ENCODE results near the gene IGF2R. TPM values are rescaled to one million over a fixed set of nuclear protein-coding genes. Genes with fewer than 3 reads are reported as not detected.

The IGF2R gene
- total and polyA plus RNA-seq, 8 donors, result 56.5 to 153 (median 60.4) TPM

DNA sequence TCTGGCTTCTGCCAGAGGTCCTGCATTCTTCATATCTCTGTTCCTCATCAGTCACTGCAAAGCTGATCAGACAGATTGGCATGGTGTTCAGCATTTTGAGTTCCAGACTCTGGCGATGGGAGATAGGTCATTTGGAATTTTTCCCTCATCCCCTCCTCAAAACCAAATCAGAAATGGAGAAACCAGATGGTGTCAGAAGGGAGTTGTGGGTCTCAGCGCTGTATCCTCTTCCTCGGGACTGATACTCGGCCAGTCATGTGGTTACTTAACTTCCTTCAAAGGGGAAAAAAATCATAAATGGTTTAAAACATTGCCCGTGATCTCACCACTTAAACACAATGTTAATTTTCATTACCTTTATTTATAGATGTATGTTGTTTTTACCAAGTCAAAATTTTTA lies 75.8 kb downstream of the IGF2R start:
- Histone ChIP-seq H3K36me3 (peaks cover 4 to 100% of the 10 kb centered on the region in 2 donors), H3K4me3 (no peak overlapping the region), H3K27ac (no peak overlapping the region), H3K4me1 (peaks cover 9 to 14% of the 10 kb centered on the region in 2 donors), H3K27me3 (no peaks in the 10 kb centered on the region), H3K9me3 (no peaks in the 10 kb centered on the region)
- TF ChIP-seq, protein P1, sequence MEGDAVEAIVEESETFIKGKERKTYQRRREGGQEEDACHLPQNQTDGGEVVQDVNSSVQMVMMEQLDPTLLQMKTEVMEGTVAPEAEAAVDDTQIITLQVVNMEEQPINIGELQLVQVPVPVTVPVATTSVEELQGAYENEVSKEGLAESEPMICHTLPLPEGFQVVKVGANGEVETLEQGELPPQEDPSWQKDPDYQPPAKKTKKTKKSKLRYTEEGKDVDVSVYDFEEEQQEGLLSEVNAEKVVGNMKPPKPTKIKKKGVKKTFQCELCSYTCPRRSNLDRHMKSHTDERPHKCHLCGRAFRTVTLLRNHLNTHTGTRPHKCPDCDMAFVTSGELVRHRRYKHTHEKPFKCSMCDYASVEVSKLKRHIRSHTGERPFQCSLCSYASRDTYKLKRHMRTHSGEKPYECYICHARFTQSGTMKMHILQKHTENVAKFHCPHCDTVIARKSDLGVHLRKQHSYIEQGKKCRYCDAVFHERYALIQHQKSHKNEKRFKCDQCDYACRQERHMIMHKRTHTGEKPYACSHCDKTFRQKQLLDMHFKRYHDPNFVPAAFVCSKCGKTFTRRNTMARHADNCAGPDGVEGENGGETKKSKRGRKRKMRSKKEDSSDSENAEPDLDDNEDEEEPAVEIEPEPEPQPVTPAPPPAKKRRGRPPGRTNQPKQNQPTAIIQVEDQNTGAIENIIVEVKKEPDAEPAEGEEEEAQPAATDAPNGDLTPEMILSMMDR (IDR thresholded peaks at IDR 0.05), result no peak
- no peak for ATAC-seq
- intact Hi-C loops (cut with DNase I), result no loop called here
- no peak for DNase-seq

DNA sequence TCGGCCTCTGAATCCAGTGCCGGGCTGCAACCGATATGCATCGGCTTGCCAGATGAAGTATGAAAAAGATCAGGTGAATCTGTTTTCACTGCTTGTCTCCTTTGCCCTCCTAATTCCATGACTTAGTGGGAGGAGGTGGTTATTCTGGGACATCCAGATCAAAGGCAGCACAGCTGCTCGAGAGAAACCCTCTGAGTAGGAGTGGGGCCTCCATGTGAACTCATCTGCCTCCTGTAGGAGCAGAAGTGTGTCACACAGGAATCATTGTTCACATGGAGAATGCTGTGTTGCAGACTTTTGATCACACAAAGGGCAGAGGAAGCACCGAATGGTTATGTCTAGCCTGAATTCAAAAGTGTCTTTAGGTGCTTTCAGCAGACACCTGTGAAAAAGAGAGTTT lies 79.6 kb downstream of the IGF2R start:
- no peak overlapping the region for H3K27ac ChIP-seq
- H3K4me1 ChIP-seq, result peaks cover 0 to 2% of the 10 kb centered on the region in 2 donors
- H3K27me3 ChIP-seq, result no peaks in the 10 kb centered on the region
- no peak for DNase-seq
- H3K4me3 ChIP-seq, result no peak overlapping the region
- no peaks in the 10 kb centered on the region for H3K9me3 ChIP-seq
- intact Hi-C loops (cut with DNase I), result no loop called here
- ATAC-seq, result no peak
- TF ChIP-seq, protein P1 (IDR thresholded peaks at IDR 0.05), result no peak
- H3K36me3 ChIP-seq, result peaks cover 4 to 100% of the 10 kb centered on the region in 2 donors

DNA sequence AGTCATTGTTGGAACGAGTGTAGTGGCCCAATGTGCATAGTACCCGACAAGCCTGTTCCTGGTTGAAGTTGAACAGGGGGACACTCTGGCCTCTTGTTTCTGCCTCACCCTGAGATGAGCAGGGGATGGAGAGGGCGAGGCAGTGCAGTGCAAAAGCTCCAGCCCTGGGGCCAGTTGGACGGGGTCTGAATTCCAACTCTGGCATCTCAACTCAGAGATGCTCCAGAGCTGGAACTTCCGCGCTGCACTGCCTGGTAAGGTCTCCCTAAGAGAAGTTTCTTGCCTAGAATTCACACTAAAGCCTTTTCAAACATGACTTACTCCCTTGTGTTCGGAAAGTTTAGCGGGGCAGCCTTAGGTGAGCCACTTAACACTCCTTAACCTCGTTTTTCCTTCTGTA lies 80.5 kb downstream of the IGF2R start:
- DNase-seq (no peak), ATAC-seq (no peak)
- H3K4me3 ChIP-seq, result no peak overlapping the region
- no peaks in the 10 kb centered on the region for H3K9me3 ChIP-seq
- no peak overlapping the region for H3K27ac ChIP-seq
- H3K4me1 ChIP-seq, result no peaks in the 10 kb centered on the region
- H3K27me3 ChIP-seq, result no peaks in the 10 kb centered on the region
- TF ChIP-seq, protein P1 (IDR thresholded peaks at IDR 0.05), result no peak
- peaks cover 4 to 100% of the 10 kb centered on the region in 2 donors for H3K36me3 ChIP-seq
- intact Hi-C loops (cut with DNase I), result no loop called here

GRCh38 chr6:160050022-160050421 lies 81.1 kb downstream of the IGF2R start:
- intact Hi-C loops (cut with DNase I), result no loop called here
- H3K9me3 ChIP-seq, result no peaks in the 10 kb centered on the region
- TF ChIP-seq, protein P1 (IDR thresholded peaks at IDR 0.05), result no peak
- DNase-seq (no peak), ATAC-seq (no peak)
- peaks cover 4 to 100% of the 10 kb centered on the region in 2 donors for H3K36me3 ChIP-seq
- H3K27me3 ChIP-seq, result no peaks in the 10 kb centered on the region
- no peak overlapping the region for H3K4me3 ChIP-seq
- H3K4me1 ChIP-seq, result no peaks in the 10 kb centered on the region
- H3K27ac ChIP-seq, result no peak overlapping the region

DNA sequence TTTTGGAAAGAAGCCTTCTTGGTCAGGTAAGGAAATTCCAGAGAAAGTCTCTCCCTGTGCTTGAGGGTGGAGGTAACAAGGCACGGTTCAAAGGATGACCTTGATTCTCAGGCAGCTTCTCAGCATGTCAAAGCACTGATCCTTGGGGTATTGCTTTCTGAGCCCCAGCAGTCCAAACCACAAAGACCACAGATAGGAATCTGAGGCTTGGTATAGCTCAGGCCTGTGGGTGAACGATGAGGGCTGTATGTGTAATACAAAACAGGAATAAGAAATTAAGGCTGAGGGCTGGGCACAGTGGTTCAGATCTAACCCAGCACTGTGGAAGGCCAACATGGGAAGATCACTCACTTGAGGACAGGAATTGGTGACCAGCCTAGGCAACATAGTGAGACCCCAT lies 82.5 kb downstream of the IGF2R start:
- Histone ChIP-seq H3K9me3 (no peaks in the 10 kb centered on the region), H3K36me3 (peaks cover 4 to 100% of the 10 kb centered on the region in 2 donors), H3K4me1 (peaks cover 0 to 5% of the 10 kb centered on the region in 2 donors), H3K4me3 (no peak overlapping the region), H3K27me3 (no peaks in the 10 kb centered on the region), H3K27ac (no peak overlapping the region)
- TF ChIP-seq, protein P1 (IDR thresholded peaks at IDR 0.05), result no peak
- no peak for DNase-seq
- intact Hi-C loops (cut with DNase I), result no loop called here
- ATAC-seq, result no peak
